Heart right ventricle (tissue), 16 donors: Measurements from ENCODE around the gene C16orf86. TPM values are rescaled to one million over a fixed set of nuclear protein-coding genes. Genes with fewer than 3 reads are reported as not detected.

Source experiments
- ATAC-seq, 8 donors: fragments of 200-7000 bp; cut with Tn5 transposase; one replicate each; pipeline ENCODE4 v1.9.1; 2020; ENCODE audit warnings: mild to moderate bottlenecking in 8 of 8, moderate library complexity in 8 of 8, moderate number of reproducible peaks in 1 of 8
- DNase-seq, 2 donors: peaks; one replicate each; pipeline ENCODE4 v3.0.0-alpha.2; 2020
- H3K27ac ChIP-seq, 10 donors: fragments of 200-600 bp; sonication (generic) in 2 of 10; one replicate each; pipeline versions ENCODE4 v1.5.0 to v1.8.0; 2020 to 2022; ENCODE audit warnings: mild to moderate bottlenecking in 3 of 10
- H3K27me3 ChIP-seq, 7 donors: fragments of 200-600 bp; one replicate each; pipeline ENCODE4 v1.8.0; 2021 to 2022; ENCODE audit warnings: mild to moderate bottlenecking in 2 of 7
- H3K36me3 ChIP-seq, 9 donors: fragments of 200-600 bp; sonication (generic) in 1 of 9; one replicate each; pipeline versions ENCODE4 v1.5.0 to v1.8.0; 2020 to 2022; ENCODE audit warnings: mild to moderate bottlenecking in 2 of 9
- H3K4me1 ChIP-seq, 9 donors: fragments of 200-600 bp; sonication (generic) in 1 of 9; one replicate each; pipeline versions ENCODE4 v1.5.0 to v1.8.0; 2020 to 2022; ENCODE audit warnings: mild to moderate bottlenecking in 4 of 9
- H3K4me3 ChIP-seq, 10 donors: fragments of 200-600 bp; sonication (generic) in 2 of 10; one replicate each; pipeline versions ENCODE4 v1.5.0 to v1.8.0; 2020 to 2022; ENCODE audit warnings: mild to moderate bottlenecking in 7 of 10, moderate library complexity in 2 of 10
- H3K9me3 ChIP-seq, 11 donors: fragments of 200-600 bp in 10 of 11; sonication (generic) in 2 of 11; one replicate each; pipeline versions ENCODE4 v1.5.0 to v1.8.0; 2013 to 2022; ENCODE audit warnings: mild to moderate bottlenecking in 2 of 11, control low read depth in 1 of 11, moderate library complexity in 1 of 11
- WGBS, 2 donors: extraction: QIAGEN DNeasy Blood & Tissue Kit; methylation state at CpG; one replicate each; pipeline ENCODE4 v1.1.7; 2013; ENCODE audit warnings: inconsistent platforms in 1 of 2; 5-methylcytosine and 5-hydroxymethylcytosine counted together
- intact Hi-C, 10 donors: fragments of 100-400 bp; cut with DNase I; formaldehyde crosslinking; loops; one replicate each; pipeline versions ENCODE4 v1.11.1 to v1.14.2; 2022
- polyA plus RNA-seq, 2 donors: library from polyadenylated mRNA; stranded (reverse); fragments of 200-250 nt; gene quantifications; one replicate each; pipeline ENCODE4 v1.2.3, GENCODE V29; 2013
- total RNA-seq, 10 donors: library from RNA; stranded (reverse); fragmentation: NEBNext Ultra II Directional in 3 of 10; extraction: Animal tissue kit (Norgen Biotek cat#: 25700) in 3 of 10; gene quantifications; one replicate each; pipeline versions ENCODE4 v1.2.1 to v1.2.4, GENCODE V29; 2021 to 2023
- TF ChIP-seq, protein P1 (sequence below), 9 donors: fragments of 200-600 bp; sonication (generic) in 2 of 9; IDR thresholded peaks; one replicate each; pipeline versions ENCODE4 v1.5.0 to v1.8.0; 2021 to 2022; ENCODE audit warnings: antibody characterized with exemption in 9 of 9, mild to moderate bottlenecking in 5 of 9, moderate library complexity in 1 of 9
- donor health status: Arrhythmogenic right ventricular cardiomyopathy.
- donor health status: ischemic (EF 13 %, LVEDD 7.1; RV severe dilation, severe dysfunction).
- donor health status: healthy with polysubstance abuse.
- donor health status: DM: no; HTN: yes; CAD: no.
- donor health status: DM: no; HTN: no; CAD: no.
- donor health status: ischemic (EF 25% LVEDD 6.9; RV normal size, moderate dysfunction).
- donor health status: ischemic (EF 25% LVEDD 5.7; RV mildly dilated, moderate dysfunction).
- donor health status: healthy.
- donor health status: DM: yes; HTN: yes; CAD: no.
- donor health status: Ischemic cardiomyopathy.
- donor health status: ischemic (EF 35%, LVEDD 5.7; RV mildly dilated, moderate dysfunction).
- donor health status: nonischemic (EF 11% LVEDD 7.7; RV severe dilation, severe dysfunction).
- donor health status: DM: yes; HTN: yes; CAD: no.
- donor health status: PGD.
- donor health status: ischemic (EF 29% LVEDD 5.4; RV normal size, mild dysfunction).
- donor health status: nonischemic (EF 23%, LVEDD 6.1; RV moderate dilation, normal function).

The C16orf86 gene
- total and polyA plus RNA-seq, 12 donors = 2.6 to 5.6 (median 3.9) TPM

GRCh38 chr16:67694611-67695010 is 28.0 kb downstream of the C16orf86 start:
- WGBS, 2 donors = 46 to 57% methylated on average over 2 of the region's 2 CpGs
- TF ChIP-seq, protein P1, sequence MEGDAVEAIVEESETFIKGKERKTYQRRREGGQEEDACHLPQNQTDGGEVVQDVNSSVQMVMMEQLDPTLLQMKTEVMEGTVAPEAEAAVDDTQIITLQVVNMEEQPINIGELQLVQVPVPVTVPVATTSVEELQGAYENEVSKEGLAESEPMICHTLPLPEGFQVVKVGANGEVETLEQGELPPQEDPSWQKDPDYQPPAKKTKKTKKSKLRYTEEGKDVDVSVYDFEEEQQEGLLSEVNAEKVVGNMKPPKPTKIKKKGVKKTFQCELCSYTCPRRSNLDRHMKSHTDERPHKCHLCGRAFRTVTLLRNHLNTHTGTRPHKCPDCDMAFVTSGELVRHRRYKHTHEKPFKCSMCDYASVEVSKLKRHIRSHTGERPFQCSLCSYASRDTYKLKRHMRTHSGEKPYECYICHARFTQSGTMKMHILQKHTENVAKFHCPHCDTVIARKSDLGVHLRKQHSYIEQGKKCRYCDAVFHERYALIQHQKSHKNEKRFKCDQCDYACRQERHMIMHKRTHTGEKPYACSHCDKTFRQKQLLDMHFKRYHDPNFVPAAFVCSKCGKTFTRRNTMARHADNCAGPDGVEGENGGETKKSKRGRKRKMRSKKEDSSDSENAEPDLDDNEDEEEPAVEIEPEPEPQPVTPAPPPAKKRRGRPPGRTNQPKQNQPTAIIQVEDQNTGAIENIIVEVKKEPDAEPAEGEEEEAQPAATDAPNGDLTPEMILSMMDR (IDR thresholded peaks at IDR 0.05) = no peak
- no peaks in the 10 kb centered on the region for H3K27me3 ChIP-seq
- H3K27ac ChIP-seq = no peak overlapping the region
- H3K9me3 ChIP-seq = peaks cover 0 to 8% (median 0%) of the 10 kb centered on the region in 11 donors
- DNase-seq (no peak), ATAC-seq (peak in 1 of 8 donors; percentile 77)
- intact Hi-C loops = no loop called here
- H3K4me3 ChIP-seq = no peak overlapping the region
- H3K36me3 ChIP-seq = peaks cover 0 to 26% (median 0%) of the 10 kb centered on the region in 9 donors
- peaks cover 0 to 14% (median 0%) of the 10 kb centered on the region in 9 donors for H3K4me1 ChIP-seq

DNA sequence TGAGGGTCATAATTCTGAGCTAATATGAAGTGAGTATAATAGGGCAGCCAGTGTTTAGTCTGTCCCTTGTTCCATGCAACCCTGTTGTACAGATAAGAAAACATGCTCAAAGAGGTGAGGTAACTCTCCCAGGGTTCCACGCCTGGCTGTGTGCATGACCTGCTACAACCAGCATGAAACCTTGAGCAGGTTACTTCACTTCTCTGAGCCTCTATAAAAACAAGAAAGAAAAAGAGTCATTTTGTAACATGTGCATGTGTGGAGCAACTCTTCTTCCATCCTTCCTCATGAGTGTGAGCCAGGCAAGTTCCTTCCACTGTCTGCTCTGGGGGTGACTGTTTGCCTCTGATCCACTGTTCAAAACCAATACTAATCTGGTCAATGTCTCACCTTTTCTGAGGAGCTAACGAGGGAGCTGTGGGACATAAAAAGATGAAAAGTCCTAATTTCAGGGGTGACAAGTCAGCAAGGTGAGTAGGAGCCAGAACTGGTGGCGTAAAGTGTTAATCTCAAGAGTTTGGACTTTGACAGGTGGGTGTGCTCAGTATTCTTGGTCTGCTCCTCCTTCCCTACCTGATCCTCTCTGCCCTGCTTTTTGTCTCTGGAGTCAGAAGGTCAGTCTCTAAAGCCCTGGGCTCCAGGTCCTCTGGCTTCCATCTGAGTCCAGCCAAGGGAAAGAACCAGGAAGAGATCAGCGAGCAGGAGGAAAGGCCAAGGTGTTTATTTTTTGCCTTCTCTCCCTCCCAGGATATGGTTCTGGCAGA is 31.0 kb downstream of the C16orf86 start:
- Histone ChIP-seq H3K4me3 (no peak overlapping the region), H3K36me3 (peaks cover 0 to 26% (median 0%) of the 10 kb centered on the region in 9 donors), H3K27ac (no peak overlapping the region), H3K9me3 (peaks cover 0 to 11% (median 0%) of the 10 kb centered on the region in 11 donors), H3K27me3 (no peaks in the 10 kb centered on the region), H3K4me1 (peaks cover 0 to 14% (median 0%) of the 10 kb centered on the region in 9 donors)
- TF ChIP-seq, protein P1 (IDR thresholded peaks at IDR 0.05) = no peak
- DNase-seq (no peak), ATAC-seq (peak in 1 of 8 donors; percentile 30)
- 77 to 94% methylated on average over 4 of the region's 4 CpGs for WGBS, 2 donors
- intact Hi-C loops = no loop called here

- ATAC-seq (no peak), DNase-seq (no peak)
- Histone ChIP-seq H3K36me3 (peaks cover 0 to 26% (median 0%) of the 10 kb centered on the region in 9 donors), H3K4me3 (no peak overlapping the region), H3K9me3 (peaks cover 0 to 11% (median 0%) of the 10 kb centered on the region in 11 donors), H3K27me3 (no peaks in the 10 kb centered on the region), H3K4me1 (peaks cover 0 to 14% (median 7%) of the 10 kb centered on the region in 9 donors), H3K27ac (no peak overlapping the region)
- intact Hi-C loops = no loop called here
- 99% methylated on average over 7 of the region's 7 CpGs for WGBS, 2 donors
- TF ChIP-seq, protein P1 (IDR thresholded peaks at IDR 0.05) = no peak
These were observed 32.7 kb downstream of the C16orf86 start for GRCh38 chr16:67699265-67699664.

- Histone ChIP-seq H3K27ac (no peak overlapping the region), H3K9me3 (peaks cover 0 to 11% (median 0%) of the 10 kb centered on the region in 11 donors), H3K27me3 (no peaks in the 10 kb centered on the region), H3K4me3 (no peak overlapping the region), H3K36me3 (peaks cover 0 to 29% (median 0%) of the 10 kb centered on the region in 9 donors), H3K4me1 (peaks cover 0 to 20% (median 11%) of the 10 kb centered on the region in 9 donors)
- intact Hi-C loops = no loop called here
- ATAC-seq (no peak), DNase-seq (no peak)
- TF ChIP-seq, protein P1 (IDR thresholded peaks at IDR 0.05) = no peak
- 94 to 96% methylated on average over 1 of the region's 1 CpG for WGBS, 2 donors
These were observed 34.8 kb downstream of the C16orf86 start for GRCh38 chr16:67701420-67701819.
